Measurements from ENCODE around the gene CCL26. TPM values are rescaled to one million over a fixed set of nuclear protein-coding genes. Genes with fewer than 3 reads are reported as not detected.
"Not testable (repeated sequence)": the region's sequence is repeated elsewhere in the genome, so short reads cannot be mapped to it uniquely, and the experiment has no call there.

CCL26 gene
- total RNA-seq, 2 experiments from 2014 or later = not detected

DNA sequence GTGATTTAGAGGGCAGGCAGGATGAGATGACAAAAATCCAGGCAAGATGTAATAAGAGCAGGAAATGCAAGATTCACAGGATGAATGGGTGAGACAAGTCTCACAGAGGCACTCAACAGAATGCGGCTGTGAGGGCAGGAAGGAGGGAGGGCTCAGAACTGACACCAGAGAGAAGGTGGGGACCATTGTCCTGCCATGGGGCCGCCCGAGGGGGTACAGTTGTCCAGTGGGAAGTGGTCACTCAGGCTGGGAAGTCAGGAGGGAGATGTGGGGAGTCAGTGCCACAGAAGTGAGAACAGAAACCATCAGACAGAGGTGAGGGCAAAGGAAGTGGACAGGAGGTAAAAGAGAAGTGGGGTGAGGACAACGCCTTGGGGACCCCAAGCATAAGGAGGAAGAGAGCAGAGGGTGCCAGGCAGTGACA is 42.1 kb downstream of the CCL26 start:
- no peak overlapping the region for H3K4me3 Mint-ChIP-seq
- peak overlapping the region; percentile 71 for H3K27ac Mint-ChIP-seq
- ChIA-PET CTCF (no interaction called here), POLR2A (no interaction called here)
- peaks cover 20% of the 10 kb centered on the region for H3K4me1 Mint-ChIP-seq
- no peaks in the 10 kb centered on the region for H3K9me3 Mint-ChIP-seq
- H3K36me3 Mint-ChIP-seq (ENCODE audit: low read depth) = no peaks in the 10 kb centered on the region
- H3K27me3 Mint-ChIP-seq = no peaks in the 10 kb centered on the region
- no peak for DNase-seq

GRCh38 chr7:75727881-75728593 is 44.0 kb downstream of the CCL26 start:
- H3K9me3 Mint-ChIP-seq = no peaks in the 10 kb centered on the region
- ChIA-PET POLR2A (no interaction called here), CTCF (interaction anchor here (0.7 kb wide), 1 partner anchor 623 kb away, joined by 3 read pairs; no protein-coding TSS in a partner anchor)
- H3K27me3 Mint-ChIP-seq = no peaks in the 10 kb centered on the region
- DNase-seq = peak; percentile 59
- no peak overlapping the region for H3K4me3 Mint-ChIP-seq
- H3K4me1 Mint-ChIP-seq = peaks cover 20% of the 10 kb centered on the region
- peak overlapping the region; percentile 83 for H3K27ac Mint-ChIP-seq
- H3K36me3 Mint-ChIP-seq (ENCODE audit: low read depth) = no peaks in the 10 kb centered on the region

DNA sequence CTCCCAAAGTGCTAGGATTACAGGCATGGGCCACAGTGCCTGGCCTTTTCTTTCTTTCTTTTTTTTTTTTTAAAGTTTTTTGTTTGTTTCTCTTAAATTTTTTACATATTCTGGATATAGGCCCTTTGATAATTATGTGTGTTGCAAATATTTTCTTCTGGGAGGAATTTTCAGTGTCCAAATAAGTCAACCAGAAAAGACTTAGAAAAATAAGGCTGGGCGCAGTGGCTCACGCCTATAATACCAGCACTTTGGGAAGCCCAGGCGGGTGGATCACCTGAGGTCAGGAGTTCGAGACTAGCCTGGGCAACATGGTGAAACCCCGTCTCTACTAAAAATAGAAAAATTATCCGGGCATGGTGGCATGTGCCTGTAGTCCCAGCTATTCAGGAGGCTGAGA is 44.7 kb downstream of the CCL26 start:
- H3K4me3 Mint-ChIP-seq; DNase-seq; POLR2A ChIA-PET; H3K9me3 Mint-ChIP-seq; H3K27me3 Mint-ChIP-seq; H3K36me3 Mint-ChIP-seq (ENCODE audit: low read depth): not testable (repeated sequence)
- Mint-ChIP-seq H3K4me1 (peaks cover 20% of the 10 kb centered on the region), H3K27ac (peak overlapping the region; percentile 83)
- CTCF ChIA-PET = interaction anchor here (0.7 kb wide), 1 partner anchor 623 kb away, joined by 3 read pairs; no protein-coding TSS in a partner anchor

DNA sequence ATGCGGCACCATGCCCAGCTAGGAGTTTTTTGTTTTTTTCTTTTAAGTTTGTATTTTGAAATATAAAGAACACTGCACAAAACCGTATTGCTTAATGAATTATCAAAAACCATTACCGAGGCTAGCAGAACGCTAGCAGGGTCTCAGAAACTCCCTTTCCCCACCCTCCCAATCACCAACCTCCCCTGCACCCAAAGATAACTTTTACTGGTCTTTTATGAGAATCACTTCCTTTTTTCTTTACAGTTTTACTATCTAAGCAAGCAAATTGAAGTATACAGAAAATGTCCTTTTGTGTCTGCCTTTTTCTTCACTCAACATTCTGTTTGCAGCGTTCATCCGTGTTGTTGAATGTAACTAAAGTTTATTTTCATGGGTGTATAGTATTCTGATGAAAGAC is 46.7 kb downstream of the CCL26 start:
- CTCF ChIA-PET = no interaction called here

GRCh38 chr7:75723444-75723843 is 48.6 kb downstream of the CCL26 start:
- CTCF ChIA-PET = no interaction called here
- POLR2A ChIA-PET = no interaction called here
- no peak for DNase-seq
- H3K4me1 Mint-ChIP-seq = peaks cover 9% of the 10 kb centered on the region
- H3K36me3 Mint-ChIP-seq (ENCODE audit: low read depth) = no peaks in the 10 kb centered on the region
- no peak overlapping the region for H3K27ac Mint-ChIP-seq
- H3K9me3 Mint-ChIP-seq = no peaks in the 10 kb centered on the region
- no peaks in the 10 kb centered on the region for H3K27me3 Mint-ChIP-seq
- no peak overlapping the region for H3K4me3 Mint-ChIP-seq

More for the DNA sequence above, 46.7 kb downstream of the CCL26 start:
- no peak for DNase-seq
- no peak overlapping the region for H3K4me3 Mint-ChIP-seq
- H3K9me3 Mint-ChIP-seq = no peaks in the 10 kb centered on the region
- POLR2A ChIA-PET = no interaction called here
- H3K36me3 Mint-ChIP-seq (ENCODE audit: low read depth) = no peaks in the 10 kb centered on the region
- H3K27ac Mint-ChIP-seq = no peak overlapping the region
- peaks cover 20% of the 10 kb centered on the region for H3K4me1 Mint-ChIP-seq
- no peaks in the 10 kb centered on the region for H3K27me3 Mint-ChIP-seq

DNA sequence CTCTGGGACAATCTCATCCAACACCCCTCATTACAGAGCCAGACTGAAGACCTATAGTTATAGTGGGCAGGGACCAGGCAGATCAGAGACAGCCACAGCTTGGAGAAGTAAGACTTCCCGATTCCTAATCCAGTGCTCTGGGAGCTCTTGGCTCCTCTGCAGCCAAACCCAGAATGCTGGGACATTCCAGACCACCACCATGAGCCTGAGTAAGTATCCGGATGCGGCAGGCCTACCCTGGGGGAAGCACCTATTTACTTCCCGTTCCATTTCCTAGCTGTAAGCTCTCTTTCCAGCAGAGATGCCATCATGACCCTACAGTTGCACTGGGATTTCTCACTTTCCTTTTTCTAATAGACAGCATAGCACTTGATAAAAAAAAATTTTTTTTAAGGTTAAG is 49.6 kb downstream of the CCL26 start:
- H3K9me3 Mint-ChIP-seq = no peaks in the 10 kb centered on the region
- CTCF ChIA-PET = interaction anchor here (0.5 kb wide), 1 partner anchor 1172 kb away, joined by 3 read pairs; no protein-coding TSS in a partner anchor
- H3K4me1 Mint-ChIP-seq = no peaks in the 10 kb centered on the region
- no peak for DNase-seq
- H3K27ac Mint-ChIP-seq = no peak overlapping the region
- H3K4me3 Mint-ChIP-seq = no peak overlapping the region
- H3K36me3 Mint-ChIP-seq (ENCODE audit: low read depth) = no peaks in the 10 kb centered on the region
- no peaks in the 10 kb centered on the region for H3K27me3 Mint-ChIP-seq
- POLR2A ChIA-PET = no interaction called here

- POLR2A ChIA-PET = not testable (repeated sequence)
- CTCF ChIA-PET = interaction anchor here (0.5 to 0.9 kb wide), 2 partner anchors 299 to 1172 kb away, joined by 3 to 4 read pairs; no protein-coding TSS in a partner anchor
Observed at GRCh38 chr7:75721922-75722321, 50.1 kb downstream of the CCL26 start.

DNA sequence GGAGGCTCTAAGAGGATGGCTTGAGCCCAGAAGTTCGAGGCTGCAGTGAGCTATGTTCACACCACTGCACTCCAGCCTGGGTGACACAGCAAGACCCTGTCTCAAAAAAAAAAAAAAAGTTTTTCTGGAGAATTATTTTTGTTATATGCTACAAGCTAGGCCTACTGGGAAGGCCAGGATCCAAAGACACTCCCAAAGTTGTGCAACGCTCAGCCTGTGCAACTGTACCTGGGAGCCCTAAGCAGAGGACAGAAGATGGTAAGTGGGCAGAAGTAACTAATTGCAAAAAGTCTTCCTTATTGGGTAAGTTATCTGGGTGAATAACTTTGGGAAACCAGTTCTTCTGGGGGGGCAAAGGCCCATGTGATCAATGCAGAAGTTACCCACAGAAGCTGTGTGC is 50.6 kb downstream of the CCL26 start:
- Mint-ChIP-seq H3K4me1 (no peaks in the 10 kb centered on the region), H3K27ac (no peak overlapping the region), H3K4me3 (no peak overlapping the region), H3K36me3 (ENCODE audit: low read depth) (no peaks in the 10 kb centered on the region), H3K9me3 (no peaks in the 10 kb centered on the region), H3K27me3 (no peaks in the 10 kb centered on the region)
- ChIA-PET CTCF (interaction anchor here (0.9 kb wide), 1 partner anchor 300 kb away, joined by 4 read pairs; no protein-coding TSS in a partner anchor), POLR2A (no interaction called here)
- no peak for DNase-seq

More at GRCh38 chr7:75721922-75722321, 50.1 kb downstream of the CCL26 start:
- not testable (repeated sequence) for H3K27ac Mint-ChIP-seq; H3K27me3 Mint-ChIP-seq; H3K4me1 Mint-ChIP-seq; H3K36me3 Mint-ChIP-seq (ENCODE audit: low read depth); H3K9me3 Mint-ChIP-seq; H3K4me3 Mint-ChIP-seq; DNase-seq

GRCh38 chr7:75719626-75720025 is 52.4 kb downstream of the CCL26 start:
- ChIA-PET CTCF (no interaction called here), POLR2A (no interaction called here)
- DNase-seq = no peak
- no peak overlapping the region for H3K4me3 Mint-ChIP-seq
- no peaks in the 10 kb centered on the region for H3K36me3 Mint-ChIP-seq (ENCODE audit: low read depth)
- H3K4me1 Mint-ChIP-seq = no peaks in the 10 kb centered on the region
- H3K27ac Mint-ChIP-seq = no peak overlapping the region
- no peaks in the 10 kb centered on the region for H3K27me3 Mint-ChIP-seq
- H3K9me3 Mint-ChIP-seq = no peaks in the 10 kb centered on the region

Other genes starting within 250 kb of the CCL26 start
- 1 to 10 TPM; 2.2 to 2.8 TPM for gene HIP1, start 33.3 kb downstream of the CCL26 start, total RNA-seq
- not detected for gene CCL24, start 41.6 kb upstream of the CCL26 start, total RNA-seq
- gene RHBDD2, start 106.8 kb upstream of the CCL26 start, total RNA-seq = 10 to 100 TPM; 21.1 to 21.8 TPM
- 10 to 100 TPM; 29.9 to 37.1 TPM for gene POR, start 142.9 kb upstream of the CCL26 start, total RNA-seq
- gene TMEM120A, start 222.4 kb upstream of the CCL26 start, total RNA-seq = 10 to 100 TPM; 17.3 to 19.9 TPM